CD4-positive, alpha-beta T cell treated with Interleukin-21 for 1 hour (primary cell): ENCODE results near the gene NECTIN4.
A peak's percentile ranks its signal among the peaks of the same experiment; 100 is the strongest.
"Not testable (repeated sequence)": the region's sequence is repeated elsewhere in the genome, so short reads cannot be mapped to it uniquely, and the experiment has no call there.

Source experiments
- DNase-seq: peaks from one replicate; pipeline ENCODE4 v3.0.0-alpha.2; 2020

Gene NECTIN4

DNA sequence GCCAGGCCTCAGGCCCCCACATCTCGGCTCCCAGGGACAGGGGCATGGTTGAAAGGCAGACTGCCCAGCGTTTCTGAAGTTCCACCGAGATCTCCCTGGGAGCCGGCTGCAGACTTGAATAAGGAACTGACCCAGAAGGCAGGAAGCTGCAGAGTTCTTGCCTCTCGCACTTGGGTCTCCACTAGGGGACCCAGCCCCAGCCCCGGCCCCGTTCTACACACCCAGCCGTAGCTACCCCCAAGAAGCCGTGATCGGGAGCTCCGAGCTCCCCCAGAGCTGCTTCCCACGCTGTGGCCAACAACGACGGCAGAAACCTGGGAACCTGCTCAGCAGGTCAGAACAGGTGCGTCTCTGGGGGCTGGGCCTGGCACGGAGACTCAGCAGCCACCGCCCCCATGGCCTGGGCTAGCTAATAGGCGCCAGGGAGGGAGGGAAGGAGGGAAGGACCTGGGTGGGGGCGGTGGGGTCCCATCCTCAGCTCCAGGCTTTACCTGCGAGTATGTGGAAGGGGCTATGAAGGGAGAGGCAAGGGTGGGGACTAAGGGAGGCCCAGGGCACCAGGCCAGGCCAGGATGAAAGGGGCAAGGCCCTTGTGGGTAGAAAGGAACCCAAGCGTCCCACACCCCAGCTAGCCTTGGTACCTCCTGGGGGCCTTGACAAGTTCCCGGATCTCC is at the start of gene NECTIN4:
Gene NECTIN4, minus strand, starts transcription at position 308 of the 674 bp plus-strand sequence. Its CDS starts 262 bp downstream, at position 46.
- DNase-seq = no peak

- DNase-seq = no peak
Measured at GRCh38 chr1:161138431-161138830, 49.1 kb upstream of the NECTIN4 start.

GRCh38 chr1:161137881-161138280 is 48.5 kb upstream of the NECTIN4 start:
- DNase-seq = no peak

DNA sequence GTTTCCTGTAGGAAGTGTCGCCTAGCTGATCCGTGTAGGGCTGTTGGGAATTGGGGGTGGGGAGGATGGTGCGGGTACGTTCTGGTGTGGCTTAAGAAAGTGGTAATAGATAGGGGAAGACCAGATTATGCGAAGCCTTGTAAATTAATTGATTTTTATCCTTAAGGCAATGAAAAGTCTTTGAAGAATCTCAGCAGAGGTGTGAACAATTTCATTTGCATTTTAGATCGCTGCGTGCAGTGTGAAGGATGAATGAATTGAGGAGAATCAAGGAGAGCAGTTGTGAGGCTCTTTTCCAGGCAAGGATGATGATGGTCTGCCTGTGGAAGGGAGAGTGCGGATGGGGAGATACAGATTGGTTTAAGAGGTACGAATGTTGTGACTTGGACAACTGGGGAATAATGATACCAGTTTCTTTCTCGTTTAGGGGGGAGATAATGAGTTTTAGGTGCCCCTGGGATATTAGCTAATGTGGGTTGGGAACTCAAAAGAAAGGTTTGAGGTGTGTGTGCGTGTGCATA is 43.9 kb upstream of the NECTIN4 start:
- no peak for DNase-seq

DNA sequence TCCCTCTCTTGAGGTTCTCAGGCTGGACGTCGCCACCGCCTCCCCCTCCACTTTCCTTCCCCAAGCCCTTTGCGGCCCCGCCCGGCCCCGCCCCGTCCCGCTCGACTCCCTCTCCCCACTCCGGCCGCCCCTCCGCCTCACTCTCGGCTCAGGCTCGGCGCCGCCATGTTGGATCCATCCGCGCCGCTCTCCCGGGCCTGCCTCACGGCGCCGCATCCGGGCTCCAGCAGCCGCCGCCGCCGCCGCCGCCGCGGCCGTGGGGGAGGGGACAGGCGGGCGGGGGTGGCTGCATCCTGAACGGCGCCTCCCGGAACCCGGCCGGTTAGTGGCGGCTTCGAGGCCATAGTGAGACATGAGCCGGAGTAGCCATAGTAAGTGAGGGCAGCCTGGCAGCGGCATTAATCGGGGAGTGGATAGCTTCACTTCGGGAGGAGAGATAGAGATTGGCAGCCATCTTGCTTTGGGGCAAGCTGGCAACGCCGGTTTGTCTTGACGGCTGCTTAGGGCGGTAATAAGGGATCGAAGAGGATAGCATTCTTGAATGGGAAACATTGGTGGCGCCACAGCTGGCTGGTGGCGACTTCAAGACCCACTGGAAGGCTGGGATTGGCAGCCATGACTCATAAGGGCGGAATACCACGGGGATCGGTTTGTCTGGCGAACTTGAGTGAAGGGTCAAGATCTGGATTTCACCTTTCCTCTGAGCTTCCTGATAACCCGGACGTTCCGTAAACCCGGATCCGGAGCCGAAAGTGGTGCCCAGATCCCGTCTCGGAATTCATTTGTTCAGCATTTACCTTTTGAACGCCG is 43.3 kb upstream of the NECTIN4 start, which contains the start of gene DEDD:
Gene DEDD, minus strand, starts transcription at position 258 of the 810 bp plus-strand sequence. CDS start 8,205 bp downstream, outside the sequence.
- DNase-seq = peak; percentile 97

GRCh38 chr1:161131523-161132409 is 42.4 kb upstream of the NECTIN4 start:
- peak; percentile 31 for DNase-seq

- DNase-seq = no peak
Measured at GRCh38 chr1:161130266-161130665, 40.9 kb upstream of the NECTIN4 start.

- no peak for DNase-seq
Measured at GRCh38 chr1:161128591-161129420, 39.4 kb upstream of the NECTIN4 start.

- DNase-seq = no peak
Measured at GRCh38 chr1:161127649-161128048, 38.3 kb upstream of the NECTIN4 start.

DNA sequence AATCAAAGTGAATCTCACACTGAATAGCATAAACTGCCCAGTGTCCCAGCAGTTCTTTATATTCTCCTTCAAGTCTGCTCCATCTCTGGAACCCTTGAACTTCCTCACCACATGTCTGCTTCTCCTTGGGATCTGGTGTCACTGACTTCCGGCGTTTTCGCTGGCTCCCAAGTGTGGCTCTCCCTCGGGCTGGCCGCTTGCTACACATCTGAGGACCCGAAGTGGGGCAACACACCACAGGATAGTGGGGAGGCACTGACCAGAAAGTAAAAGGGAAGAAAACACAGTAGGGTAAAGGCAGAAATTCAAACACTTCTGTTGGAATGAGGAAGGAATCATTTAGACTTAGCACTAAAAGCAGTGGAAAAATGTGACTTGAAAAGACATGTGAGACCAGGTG is 33.6 kb upstream of the NECTIN4 start:
- no peak for DNase-seq

DNA sequence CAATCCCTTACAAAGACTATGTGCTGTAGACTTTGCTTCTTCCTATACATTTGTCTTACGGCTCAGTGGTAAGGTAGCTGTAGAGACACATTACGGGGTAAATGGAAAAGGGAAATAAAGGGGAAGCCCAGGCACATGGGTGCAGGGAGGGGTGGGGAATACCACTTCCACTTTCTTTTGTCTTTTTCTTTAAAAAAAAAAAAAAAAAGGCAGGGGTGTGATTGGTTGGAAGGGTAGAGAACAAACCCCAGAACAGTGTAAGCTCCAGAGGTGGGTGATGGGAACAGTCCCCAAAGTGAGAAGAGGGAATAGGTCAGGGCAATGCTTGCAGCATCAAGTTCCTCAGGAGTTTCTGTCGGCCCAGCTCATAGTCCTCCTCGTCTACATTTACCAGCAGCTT is 32.5 kb upstream of the NECTIN4 start:
- DNase-seq = no peak

DNA sequence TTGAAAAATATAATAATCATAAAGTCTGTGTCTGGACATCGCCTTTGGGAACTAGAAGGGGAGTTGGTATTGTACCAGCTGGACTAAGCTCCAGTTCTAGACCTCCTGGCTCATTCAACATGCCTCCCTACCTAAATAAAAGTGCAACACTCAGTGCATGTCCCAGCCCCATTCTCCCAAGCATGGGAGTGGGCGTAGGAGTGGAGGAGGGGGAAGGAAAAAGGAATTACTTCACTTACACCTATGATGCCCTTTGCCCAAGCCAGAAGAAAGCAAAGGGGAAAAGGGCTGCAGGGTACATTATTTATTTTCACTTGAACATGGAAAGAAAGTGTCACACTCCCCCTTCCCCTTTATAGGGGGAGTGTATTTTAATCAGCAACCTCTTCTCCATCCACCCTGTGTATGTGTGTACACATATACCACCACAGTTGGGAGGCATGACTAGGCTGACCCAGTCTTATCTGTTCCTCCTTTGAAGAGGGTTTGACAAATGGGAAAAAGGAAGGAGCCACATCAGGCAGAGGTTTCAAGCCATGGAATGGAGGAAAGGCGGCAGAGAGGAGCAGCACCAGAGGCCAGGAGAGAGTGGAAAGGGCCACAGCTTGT is 31.8 kb upstream of the NECTIN4 start:
- no peak for DNase-seq

- peak; percentile 84 for DNase-seq
Measured at GRCh38 chr1:161119092-161119903, 29.9 kb upstream of the NECTIN4 start.

GRCh38 chr1:161117759-161118581 is 28.6 kb upstream of the NECTIN4 start, which contains the start of the genes NIT1 and PFDN2:
NIT1 (plus strand) TSS chr1:161118105; CDS start chr1:161118177, 72 bp downstream.
PFDN2 (minus strand) TSS chr1:161118037; CDS start chr1:161118026, 11 bp downstream.
- peak; percentile 86 for DNase-seq

- not testable (repeated sequence) for DNase-seq
Measured at GRCh38 chr1:161115961-161116360, 26.6 kb upstream of the NECTIN4 start.

DNA sequence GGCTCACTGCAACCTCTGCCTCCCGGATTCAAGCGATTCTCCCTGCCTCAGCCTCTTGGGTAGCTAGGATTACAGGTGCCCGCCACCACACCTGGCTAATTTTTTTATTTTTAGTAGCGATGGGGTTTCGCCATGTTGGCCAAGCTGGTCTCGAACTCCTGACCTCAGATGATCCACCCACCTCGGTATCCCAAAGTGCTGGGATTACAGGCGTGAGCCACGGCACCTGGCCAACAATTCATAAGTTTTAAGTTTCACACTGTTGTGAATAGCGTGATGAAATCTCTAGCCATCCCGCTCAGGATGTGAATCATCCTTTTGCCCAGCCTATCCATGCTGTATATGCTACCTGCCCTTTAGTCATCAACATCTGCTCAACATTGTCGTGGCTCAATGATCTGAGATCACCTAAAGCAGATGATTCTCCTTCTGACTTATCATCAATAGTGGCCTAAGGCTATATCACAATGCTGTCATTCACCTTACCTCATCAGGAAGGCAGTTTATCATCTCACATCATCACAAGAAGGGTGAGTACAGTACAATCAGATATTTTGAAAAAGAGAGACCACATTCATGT is 25.9 kb upstream of the NECTIN4 start:
- DNase-seq = no peak

DNA sequence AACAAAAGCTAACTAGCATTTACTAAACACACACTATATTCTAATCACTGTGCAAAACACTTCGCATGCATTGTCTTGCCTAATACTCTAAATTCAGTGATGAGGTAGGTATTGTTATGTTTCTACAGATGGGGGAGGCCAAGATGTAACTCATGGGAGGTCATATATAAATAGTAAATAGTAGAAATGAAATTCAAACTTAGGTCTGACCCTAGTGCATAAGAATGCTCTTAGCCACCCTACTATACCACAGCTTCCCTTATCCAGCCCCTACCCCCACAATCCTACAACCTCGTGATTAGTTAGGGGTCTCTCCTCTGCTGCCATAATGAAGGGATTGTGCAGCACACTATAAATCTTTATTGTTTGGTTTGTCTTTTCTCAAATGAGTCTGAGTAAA is 25.2 kb upstream of the NECTIN4 start:
- DNase-seq = no peak

GRCh38 chr1:161113915-161114314 is 24.6 kb upstream of the NECTIN4 start:
- DNase-seq = no peak

- DNase-seq = no peak
Measured at GRCh38 chr1:161111527-161111926, 22.2 kb upstream of the NECTIN4 start.
